Measurements from ENCODE around the gene THSD7A.

Gene THSD7A

GRCh38 chr7:11485636-11486035, 346.4 kb downstream of the THSD7A start:
- no peak for DNase-seq (ENCODE audit: low spot score)
- TF ChIP-seq CTCF (IDR thresholded peaks at IDR 0.05; ENCODE audit: extremely low read depth, missing control alignments), result no peak

- no peak for TF ChIP-seq CTCF (IDR thresholded peaks at IDR 0.05; ENCODE audit: extremely low read depth, missing control alignments)
- no peak for DNase-seq (ENCODE audit: low spot score)
These were observed 351.9 kb downstream of the THSD7A start for GRCh38 chr7:11480143-11480542.

- DNase-seq (ENCODE audit: low spot score), result no peak
- no peak for TF ChIP-seq CTCF (IDR thresholded peaks at IDR 0.05; ENCODE audit: extremely low read depth, missing control alignments)
These were observed 353.1 kb downstream of the THSD7A start for GRCh38 chr7:11478882-11479281.

DNA sequence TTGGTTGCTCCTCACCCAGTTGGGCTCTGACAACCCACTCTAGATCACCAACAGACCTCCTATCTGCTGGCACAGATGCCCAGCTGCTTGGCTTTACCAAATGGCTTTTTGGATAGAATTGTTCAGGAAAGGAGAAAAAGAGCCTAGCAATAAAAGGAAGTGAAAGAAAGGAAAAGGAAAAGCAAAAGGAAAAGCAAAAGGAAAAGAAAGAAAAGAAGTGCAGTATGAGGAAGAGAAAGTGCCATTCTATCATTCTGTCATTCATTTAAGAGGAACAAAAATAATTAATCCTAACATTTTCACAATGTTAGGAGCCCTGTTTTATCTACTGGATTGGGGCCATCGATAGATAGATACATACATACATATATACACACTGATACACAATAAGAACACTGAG, 353.6 kb downstream of the THSD7A start:
- DNase-seq (ENCODE audit: low spot score), result no peak
- no peak for TF ChIP-seq CTCF (IDR thresholded peaks at IDR 0.05; ENCODE audit: extremely low read depth, missing control alignments)

- DNase-seq (ENCODE audit: low spot score), result no peak
- no peak for TF ChIP-seq CTCF (IDR thresholded peaks at IDR 0.05; ENCODE audit: extremely low read depth, missing control alignments)
These were observed 357.0 kb downstream of the THSD7A start for GRCh38 chr7:11474902-11475585.

GRCh38 chr7:11473807-11474424, 358.1 kb downstream of the THSD7A start:
- no peak for TF ChIP-seq CTCF (IDR thresholded peaks at IDR 0.05; ENCODE audit: extremely low read depth, missing control alignments)
- no peak for DNase-seq (ENCODE audit: low spot score)

- DNase-seq (ENCODE audit: low spot score), result no peak
- no peak for TF ChIP-seq CTCF (IDR thresholded peaks at IDR 0.05; ENCODE audit: extremely low read depth, missing control alignments)
These were observed 358.8 kb downstream of the THSD7A start for GRCh38 chr7:11473220-11473619.

Data from GM20000 (cell line).